HG03175 (cell line): ENCODE results near the gene TACC2.

ENCODE experiments used
- ATAC-seq: cut with Tn5 transposase; IDR thresholded peaks from one replicate; pipeline ENCODE4 v1.9.1; 2021; ENCODE audit warnings: mild to moderate bottlenecking, moderate library complexity; ENCODE audit not compliant: unreplicated experiment

Gene TACC2

GRCh38 chr10:122210481-122211265 is 221.7 kb downstream of the TACC2 start:
- ATAC-seq, result no peak

DNA sequence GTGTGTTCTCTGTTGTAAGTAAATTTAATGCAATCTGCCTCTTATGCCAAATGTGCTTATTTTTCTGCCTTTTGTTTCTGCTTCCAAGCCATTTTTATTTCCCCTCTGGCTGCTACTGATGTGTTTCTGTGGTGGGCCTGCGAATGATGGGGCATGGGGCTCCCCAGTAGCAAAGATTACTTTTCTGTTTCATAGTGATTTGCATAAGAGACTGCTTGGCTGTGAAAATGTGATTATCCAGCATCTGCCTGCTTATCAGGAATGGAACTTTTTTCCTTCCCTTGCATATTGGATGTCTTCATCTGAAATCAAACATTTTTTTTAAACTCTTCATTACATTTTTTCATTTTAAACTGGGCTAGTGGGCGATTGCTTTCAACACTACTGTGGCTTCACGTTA is 224.4 kb downstream of the TACC2 start:
- ATAC-seq, result no peak

GRCh38 chr10:122213766-122214165 is 224.8 kb downstream of the TACC2 start:
- ATAC-seq, result no peak

DNA sequence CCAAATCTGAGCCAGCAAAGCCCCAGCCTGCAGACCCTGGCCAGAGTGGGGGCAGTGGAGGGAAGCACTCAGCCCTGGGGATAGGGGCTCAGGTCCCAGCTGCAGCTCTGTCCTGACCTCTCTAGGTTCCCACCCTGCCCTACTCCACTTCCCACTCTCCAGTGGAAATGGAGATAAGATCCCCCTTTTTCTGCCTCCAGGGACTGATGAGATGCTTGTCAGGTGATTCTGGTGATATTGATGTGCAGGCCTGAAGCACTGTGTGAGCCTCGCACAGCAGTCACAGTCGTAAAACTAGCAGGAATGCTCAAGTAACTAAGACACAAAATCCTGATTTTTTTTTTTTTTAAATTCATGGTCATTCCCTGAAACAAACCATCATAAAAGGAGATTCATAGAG is 227.1 kb downstream of the TACC2 start:
- no peak for ATAC-seq

GRCh38 chr10:122219340-122219739 is 230.4 kb downstream of the TACC2 start:
- ATAC-seq, result no peak

- ATAC-seq, result no peak
These were observed 231.8 kb downstream of the TACC2 start for GRCh38 chr10:122220736-122221135.

- ATAC-seq, result no peak
These were observed 233.0 kb downstream of the TACC2 start for GRCh38 chr10:122221958-122222357.

DNA sequence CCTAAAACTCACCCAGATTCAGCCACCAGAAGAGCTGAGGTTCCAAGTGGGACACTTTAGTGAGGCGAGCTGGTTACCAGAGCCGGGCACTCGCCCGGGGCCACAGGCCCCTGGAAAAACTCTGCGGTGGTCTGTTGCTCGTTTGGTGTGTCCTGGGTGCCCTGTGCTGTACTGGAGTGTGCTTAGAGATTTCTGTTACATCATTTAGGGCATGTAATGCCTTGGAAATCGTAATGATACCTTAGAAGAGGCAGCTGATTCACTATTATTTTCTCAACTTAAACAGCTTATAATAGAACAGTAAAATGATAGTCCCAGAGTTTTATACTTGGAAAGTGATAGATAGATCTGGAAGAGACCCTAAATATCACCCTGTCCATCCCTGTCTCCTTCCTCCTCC is 233.7 kb downstream of the TACC2 start:
- ATAC-seq, result no peak

- ATAC-seq, result no peak
These were observed 235.2 kb downstream of the TACC2 start for GRCh38 chr10:122224159-122224558.

DNA sequence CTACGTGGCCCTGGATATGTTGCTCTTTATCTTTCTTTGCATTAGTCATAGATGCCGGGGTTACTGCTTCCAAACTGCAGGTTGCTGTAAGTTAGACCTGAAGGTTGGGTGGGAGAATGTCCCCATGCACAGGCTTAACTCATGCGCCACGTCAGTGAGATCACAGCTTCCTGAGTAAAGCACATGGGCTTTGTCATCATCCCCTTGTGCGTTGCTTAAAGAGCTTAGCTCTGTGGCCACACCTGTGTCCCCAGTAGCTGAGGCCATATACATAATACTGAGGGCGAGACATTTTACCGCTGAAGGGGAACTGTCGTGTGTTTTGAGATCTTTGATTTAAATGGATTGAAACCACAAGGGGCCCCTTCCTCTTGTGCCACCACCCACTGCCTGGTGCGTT is 236.4 kb downstream of the TACC2 start:
- ATAC-seq, result no peak

DNA sequence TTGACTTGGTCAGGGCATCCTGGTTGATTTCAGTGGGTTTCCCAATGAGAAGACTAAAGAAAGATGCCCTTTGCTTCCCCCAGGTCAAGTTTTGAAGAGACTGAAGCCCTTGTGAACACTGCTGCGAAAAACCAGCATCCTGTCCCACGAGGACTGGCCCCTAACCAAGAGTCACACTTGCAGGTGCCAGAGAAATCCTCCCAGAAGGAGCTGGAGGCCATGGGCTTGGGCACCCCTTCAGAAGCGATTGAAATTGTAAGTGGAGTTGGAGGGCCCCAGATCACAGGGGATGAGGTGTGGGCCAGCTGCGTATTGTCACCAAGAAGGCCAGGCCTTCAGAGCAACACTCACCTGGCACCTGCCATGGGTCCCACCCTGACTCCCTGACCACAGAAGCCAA is 238.8 kb downstream of the TACC2 start:
- ATAC-seq, result no peak

- no peak for ATAC-seq
These were observed 240.7 kb downstream of the TACC2 start for GRCh38 chr10:122229666-122230065.

- ATAC-seq, result no peak
These were observed 241.3 kb downstream of the TACC2 start for GRCh38 chr10:122230222-122230621.

DNA sequence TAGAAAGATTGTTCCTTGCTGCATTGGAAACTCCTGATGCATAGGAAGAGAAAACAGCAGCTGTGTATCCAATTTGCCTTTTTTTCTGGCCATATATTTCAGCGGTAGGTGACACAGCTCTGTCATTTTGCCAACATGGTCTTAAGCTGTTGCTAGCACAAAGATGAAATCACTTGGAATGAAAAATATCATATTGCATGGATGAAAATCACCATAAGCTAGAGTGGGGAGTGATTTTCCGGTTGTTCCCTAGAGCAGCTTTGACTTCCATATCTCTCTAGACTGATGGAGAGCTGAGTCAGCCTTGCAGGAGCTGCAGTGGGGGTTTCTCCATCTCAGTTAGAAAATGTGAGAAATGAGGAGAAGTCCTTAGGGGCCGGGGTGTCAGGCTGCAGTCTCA is 243.8 kb downstream of the TACC2 start:
- no peak for ATAC-seq

- no peak for ATAC-seq
These were observed 244.9 kb downstream of the TACC2 start for GRCh38 chr10:122233857-122234348.

- ATAC-seq, result no peak
These were observed 245.5 kb downstream of the TACC2 start for GRCh38 chr10:122234416-122234815.

DNA sequence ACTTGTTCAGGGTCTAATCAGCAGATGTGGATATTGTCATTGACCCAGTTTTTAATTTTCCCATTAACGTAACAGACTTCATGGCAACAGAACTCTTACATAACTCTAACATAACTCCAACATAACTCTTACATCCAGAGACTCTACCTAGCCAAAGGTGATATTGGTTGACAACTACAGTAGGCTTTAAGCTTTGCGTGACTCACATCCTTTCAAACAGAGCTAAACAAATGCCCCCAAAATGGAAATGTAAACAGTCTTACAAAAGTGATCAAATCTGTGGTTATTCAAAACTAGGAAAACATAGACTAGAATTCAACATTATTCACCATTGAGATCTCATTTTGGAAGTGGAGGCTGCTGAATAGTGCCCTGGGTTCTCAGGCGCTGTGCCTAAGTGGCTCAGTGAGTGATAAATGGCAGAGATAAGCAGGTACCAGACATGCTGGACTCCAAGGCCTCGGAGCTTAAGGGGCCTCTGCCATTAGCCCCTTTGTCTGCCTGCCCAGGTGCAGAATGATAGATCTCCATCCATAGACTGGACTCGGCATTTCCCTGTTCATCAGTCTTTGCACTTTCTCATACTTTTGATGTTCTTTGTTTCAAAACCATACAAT is 247.8 kb downstream of the TACC2 start:
- ATAC-seq, result no peak

DNA sequence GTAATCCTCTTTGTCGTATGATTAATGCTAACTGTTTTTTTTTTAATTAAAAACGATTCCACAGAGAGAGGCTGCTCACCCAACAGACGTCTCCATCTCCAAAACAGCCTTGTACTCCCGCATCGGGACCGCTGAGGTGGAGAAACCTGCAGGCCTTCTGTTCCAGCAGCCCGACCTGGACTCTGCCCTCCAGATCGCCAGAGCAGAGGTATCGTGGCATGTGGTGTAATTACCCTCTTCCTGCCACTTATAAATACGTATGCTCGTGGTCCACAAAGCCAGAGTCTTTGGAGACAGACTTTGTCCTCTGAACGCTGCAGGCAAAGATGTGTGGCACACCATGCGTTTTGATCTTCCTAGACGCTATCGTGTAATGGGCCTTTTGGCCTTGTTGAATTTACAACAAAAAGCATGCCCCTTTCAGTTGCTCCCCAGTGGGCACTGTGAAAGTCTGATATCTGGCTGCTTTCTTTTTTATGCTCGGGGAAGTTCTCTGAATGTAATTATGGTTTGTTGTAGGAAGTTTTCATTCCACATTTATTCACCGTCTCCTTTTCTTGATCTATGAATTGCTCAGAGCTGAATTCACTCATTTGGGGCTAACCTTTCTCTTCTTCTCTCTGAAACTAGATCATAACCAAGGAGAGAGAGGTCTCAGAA is 248.5 kb downstream of the TACC2 start:
- ATAC-seq, result no peak

DNA sequence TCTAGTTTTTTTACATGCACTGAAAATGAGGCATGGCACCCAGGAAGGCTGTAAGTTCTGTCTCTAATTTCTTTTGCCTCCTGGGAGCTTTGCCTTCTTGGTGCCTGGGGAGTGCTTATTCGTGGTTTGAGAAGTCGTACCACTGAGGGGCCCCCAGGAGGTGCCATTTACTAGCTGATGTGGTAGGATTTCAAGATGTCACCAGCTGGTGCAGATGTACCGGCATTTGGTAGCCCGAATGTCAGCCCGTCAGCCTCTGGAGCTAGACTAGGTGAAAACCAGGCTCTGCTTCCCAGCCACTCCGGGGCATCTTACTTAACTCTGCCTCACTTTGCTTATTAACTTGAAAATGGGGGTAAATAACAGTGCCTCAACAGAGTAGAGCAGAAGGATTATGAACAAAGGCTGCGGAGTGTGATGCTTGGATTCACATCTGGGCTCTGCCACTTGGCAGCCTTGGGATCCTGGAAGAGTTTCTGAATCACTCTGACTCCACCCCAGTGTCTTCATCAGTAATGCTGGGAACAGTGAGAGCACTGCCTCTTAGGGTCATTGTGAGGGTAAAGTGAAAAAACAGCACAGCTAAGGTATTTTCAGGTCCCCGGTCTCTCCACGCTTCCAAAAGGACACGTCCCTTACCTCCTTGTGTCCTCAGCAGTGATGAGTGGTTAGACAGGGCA is 250.8 kb downstream of the TACC2 start:
- no peak for ATAC-seq

DNA sequence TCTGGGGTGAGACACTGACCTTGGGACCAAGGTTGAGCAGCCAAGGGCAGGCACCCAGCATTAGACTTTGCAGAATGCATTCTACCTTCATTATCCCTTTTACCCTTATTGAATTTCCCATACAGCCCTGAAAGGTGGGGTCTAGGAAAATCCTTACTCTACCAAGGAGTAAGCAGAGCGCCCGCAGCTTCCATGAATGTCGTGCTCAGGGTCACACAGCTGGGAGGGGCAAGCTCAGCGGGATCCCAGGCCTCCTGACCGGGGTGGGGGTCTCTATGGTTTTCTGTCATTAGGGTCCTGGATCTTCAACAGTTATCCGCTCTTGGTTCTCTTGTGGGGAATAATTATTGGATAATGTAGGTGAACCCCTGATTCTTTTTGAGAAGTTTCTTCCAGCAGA is 251.4 kb downstream of the TACC2 start:
- ATAC-seq, result no peak

GRCh38 chr10:122241836-122242235 is 252.9 kb downstream of the TACC2 start:
- no peak for ATAC-seq
